Fibroblast of peridontal ligament (primary cell): ENCODE results near the gene CEACAM1.
"Not testable (repeated sequence)": the region's sequence is repeated elsewhere in the genome, so short reads cannot be mapped to it uniquely, and the experiment has no call there.

ENCODE experiments used
- DNase-seq: peaks from one replicate; pipeline ENCODE4 v3.0.0-alpha.2; 2010; ENCODE audit errors: extremely low read depth

CEACAM1 gene

DNA sequence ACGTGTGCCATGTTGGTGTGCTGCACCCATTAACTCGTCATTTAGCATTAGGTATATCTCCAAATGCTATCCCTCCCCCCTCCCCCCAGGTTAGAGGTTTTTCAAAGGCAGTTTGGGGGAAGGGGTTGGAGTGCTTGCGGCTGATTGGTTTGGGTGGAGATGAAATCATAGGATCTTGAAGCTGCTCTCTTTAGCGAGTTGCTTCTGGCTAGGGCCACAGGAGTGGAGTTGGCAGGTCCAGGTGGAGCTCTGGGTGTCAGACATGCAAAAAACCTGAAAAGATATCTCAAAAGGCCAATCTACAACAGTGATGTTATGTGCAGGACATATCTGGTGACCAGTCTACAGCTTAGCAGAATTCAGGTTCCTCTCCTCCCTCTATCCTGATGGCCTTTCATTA, 52.9 kb downstream of the CEACAM1 start:
- no peak for DNase-seq

DNA sequence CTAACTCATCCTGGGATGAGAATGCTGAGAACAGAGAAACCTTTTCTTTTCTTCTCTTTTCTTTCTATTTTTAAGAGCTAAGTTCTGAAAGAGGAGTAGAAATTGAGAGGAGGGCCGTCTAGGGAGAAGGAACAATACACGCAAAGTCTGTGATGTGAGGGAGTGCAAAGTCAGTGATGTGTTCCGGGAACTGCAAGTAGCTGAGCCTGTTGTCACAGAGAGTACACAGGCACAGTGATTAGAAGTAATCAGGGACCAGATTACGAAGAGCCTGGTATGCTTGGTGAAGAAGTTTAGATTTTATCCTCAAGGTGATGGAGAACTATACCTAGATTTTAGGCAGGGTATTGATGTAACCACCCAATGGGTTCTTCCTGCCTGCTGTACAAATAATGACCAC, 53.5 kb downstream of the CEACAM1 start:
- DNase-seq, result no peak

DNA sequence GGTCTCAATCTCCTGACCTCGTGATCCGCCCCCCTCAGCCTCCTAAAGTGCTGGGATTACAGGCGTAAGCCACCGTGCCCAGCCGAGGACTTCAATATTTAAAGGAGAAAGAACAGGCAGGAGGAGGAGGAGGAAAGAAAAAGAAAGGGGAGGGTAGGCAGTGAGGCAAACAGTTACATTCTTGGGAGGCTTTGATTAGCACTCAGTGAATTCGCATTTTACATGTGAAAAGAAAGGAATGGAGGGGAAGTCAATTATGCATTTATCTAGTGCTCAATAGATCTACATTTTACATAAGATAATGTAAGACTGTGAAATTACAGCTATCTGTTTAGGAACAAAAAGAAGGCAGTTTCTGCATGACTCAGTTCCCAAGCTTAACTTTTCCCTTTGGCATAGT, 54.6 kb downstream of the CEACAM1 start:
- DNase-seq, result no peak

DNA sequence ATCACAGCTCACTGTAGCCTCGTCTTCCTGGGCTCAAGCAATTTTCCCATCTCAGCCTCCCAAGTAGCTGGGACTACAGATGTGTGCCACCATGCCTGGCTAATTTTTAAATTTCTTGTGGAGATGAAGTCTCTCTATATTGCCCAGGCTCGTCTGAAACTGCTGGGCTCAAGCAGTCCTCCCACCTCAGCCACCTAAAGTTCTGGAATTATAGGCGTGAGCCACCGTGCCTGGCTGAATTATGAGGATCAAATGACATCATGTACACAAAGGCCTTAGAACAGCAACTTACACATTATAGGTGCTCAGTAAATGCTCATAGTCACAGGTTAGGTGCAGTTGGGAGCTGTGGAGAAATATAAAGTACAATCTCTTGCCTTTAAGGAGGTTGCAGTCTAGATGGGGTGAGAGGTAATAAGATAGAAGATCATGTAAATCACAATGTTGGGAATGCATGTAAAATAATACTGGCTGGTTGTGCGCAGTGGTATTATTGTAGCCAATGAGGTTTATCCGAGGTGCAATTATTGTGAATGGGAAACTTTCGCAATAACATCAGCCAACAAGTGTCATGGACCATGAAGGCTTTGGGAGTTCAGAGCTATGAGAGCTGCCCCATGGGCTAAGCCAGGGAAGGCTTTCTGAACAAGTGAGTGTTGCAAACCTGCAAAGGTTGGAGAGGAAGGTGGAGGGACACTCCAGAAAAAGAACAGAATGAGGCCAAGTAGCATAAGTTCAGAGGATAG, 55.7 kb downstream of the CEACAM1 start:
- DNase-seq, result no peak

DNA sequence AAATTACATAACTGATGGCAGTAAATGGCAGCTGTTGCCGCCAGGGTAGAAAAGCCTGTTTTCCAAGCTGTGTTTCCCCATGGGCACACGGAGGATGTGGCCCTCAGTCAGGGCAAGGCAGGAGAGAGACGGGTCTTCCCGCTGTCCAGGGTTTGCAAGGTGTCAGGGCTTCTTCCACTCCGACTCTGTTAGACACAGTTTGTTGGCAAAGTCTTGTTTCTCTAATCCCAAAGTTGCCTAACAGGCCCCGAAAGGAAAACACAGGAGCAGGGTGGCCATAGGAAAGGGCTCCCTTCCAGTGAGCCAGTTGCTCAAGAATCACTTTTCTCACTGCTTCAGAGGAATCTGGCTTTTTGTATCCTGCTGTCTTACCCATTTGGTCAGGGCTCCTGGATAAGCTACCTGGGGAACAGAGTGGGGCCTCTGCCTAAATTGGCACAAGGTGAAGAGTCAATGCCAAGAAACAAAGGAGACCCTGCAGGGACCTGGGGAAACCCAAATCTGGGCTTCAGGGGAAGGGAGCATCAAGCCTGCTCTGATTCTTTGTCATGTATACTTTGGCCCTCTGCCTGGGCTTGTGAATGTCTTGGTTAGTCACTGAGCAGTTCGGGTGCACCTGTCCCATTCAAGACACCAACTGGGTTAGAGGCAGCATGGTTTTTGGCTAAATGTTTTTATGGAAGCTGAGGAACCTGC, 56.6 kb downstream of the CEACAM1 start:
- DNase-seq, result no peak

DNA sequence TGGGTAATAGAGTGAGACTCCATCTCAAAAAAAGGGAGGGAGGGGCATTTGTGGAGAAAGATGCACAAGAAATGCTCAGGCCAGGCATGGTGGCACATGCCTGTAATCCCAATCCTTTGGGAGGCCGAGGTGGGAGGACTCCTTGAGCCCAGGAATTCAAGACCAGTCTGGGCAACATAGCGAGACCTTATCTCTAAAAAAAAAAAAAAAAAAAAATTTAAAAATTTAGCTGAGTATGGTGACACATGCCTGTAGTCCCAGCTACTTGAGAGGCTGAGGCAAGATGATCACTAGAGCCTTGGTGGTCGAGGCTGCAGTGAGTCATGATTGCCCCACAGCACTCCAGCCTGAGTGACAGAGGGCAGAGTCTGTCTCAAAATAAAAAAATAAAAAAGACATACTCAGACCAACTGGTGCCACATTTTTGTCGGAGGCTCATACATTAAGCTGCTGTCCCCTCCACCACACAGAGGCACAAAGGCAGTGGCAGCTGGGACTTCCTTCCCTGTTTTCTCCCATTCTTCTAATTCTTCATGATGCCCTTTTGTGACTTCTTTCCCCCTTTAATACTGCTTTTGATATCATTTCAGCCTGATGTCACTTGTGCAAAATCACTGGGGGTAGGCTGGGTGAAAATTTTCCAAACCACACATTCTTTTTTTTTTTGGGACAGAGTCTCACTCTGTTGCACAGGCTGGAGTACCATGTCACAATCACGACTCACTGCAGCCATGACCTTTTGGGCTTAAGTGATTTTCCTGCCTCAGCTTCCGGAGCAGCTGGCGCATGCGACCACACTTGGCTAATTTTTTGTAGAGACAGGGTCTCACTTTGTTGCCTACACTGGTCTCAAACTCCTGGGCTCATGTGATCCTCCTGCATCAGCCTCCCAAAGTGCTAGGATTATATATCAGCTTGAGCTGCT, 58.7 kb downstream of the CEACAM1 start:
- DNase-seq, result no peak

DNA sequence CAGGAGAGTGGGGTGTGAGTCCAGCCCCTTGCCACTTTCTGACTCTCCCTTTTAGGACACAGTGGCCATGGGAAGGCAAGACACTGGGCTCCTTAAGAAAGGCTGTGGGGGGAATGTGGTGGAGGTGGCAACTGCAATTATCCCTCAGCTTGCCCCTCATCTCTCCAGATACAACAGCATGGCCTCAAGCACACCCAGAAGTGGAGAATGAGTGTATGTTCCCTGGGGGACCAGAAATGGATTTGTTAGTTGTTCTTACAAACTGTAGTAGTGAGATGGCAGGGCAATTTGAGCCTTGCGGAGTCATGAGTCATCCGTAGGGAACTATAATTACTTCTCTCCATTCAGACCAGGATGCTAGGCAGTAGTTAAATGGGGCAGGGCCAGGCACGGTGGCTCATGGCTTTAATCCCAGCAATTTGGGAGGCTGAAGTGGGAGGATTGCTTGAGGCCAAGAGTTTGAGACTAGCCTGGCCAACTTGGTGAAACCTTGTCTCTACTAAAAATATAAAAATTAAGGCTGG, 59.9 kb downstream of the CEACAM1 start:
- DNase-seq, result peak; percentile 89

DNA sequence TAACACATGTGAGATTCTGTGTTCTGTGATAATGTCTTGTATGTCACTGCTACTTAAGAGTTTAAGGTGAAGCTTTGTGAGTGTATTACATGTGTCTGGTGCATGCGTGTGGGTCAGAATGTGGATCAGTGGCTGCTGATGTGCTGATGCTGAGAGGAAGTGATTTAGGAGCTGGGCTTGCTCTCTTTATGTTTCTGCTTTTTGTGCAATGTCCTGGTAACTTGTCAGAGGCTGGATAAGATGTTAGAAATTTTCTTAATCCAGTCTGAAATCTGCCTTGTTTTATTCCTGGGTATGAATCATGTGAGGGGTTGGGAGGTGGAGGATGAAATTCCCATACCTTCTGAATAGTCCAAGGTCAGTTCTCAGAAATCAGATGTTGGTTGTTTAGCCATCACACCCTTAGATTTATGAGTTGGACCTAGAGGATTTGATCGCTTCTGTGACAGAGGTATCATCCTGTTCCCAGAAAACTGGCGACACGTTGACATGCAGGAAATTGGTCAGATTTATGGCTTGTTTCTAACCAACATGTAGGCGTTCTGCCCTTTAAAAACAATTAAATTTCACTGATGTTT, 61.0 kb downstream of the CEACAM1 start:
- DNase-seq, result no peak

DNA sequence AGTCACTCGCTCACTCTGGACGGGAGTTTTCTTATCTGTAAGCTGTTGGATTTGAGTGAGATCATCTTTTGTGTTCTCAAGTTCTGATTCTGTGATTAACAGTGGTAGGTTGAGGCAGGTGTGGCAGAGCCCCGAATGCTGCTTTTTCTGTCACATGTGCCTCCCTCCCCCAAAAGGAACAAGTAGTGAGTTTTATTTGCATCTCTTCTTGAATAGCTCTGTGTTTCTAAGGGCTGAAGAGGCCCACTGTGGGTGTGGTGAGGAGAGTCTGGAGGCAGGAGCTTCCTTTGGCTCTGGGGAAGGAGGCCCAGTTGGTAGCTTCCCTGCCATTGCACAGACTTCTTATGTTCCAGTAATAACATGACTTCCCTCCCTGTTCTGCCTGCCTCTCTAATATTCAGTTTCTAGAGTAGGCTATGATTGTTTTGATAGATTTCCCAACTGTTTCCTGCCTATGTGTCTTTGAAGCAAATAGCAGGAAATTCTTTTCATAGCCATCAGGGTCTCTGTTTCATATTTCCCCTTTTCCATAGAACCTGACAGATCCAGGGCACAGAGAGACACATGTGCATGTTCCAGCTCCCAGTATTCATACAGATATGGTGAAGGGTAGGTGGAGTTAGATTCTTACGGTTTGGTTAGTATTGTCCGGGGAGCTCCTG, 61.6 kb downstream of the CEACAM1 start:
- DNase-seq, result no peak

DNA sequence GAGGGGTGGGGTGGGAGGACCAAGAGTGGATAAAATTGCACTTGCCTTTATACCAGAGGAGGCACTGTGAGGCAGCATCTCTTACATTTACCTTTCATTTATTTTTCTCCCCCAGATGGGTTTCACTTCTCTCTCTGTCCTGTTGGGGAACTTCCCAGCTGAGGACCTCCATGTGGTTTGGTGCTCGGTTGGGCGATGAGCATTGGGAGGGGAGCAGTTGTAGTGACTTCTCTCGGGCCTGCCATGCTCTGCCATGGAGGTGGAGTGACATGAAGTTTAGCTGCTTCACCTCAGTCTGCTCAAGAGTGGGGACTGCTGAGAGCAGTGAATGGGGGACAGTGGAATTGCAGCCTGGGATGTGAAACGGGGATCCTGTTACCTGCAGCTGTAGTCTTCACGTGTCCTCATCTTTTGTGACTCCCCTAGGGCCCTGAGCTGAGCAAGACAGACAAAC, 62.4 kb downstream of the CEACAM1 start:
- DNase-seq, result no peak

DNA sequence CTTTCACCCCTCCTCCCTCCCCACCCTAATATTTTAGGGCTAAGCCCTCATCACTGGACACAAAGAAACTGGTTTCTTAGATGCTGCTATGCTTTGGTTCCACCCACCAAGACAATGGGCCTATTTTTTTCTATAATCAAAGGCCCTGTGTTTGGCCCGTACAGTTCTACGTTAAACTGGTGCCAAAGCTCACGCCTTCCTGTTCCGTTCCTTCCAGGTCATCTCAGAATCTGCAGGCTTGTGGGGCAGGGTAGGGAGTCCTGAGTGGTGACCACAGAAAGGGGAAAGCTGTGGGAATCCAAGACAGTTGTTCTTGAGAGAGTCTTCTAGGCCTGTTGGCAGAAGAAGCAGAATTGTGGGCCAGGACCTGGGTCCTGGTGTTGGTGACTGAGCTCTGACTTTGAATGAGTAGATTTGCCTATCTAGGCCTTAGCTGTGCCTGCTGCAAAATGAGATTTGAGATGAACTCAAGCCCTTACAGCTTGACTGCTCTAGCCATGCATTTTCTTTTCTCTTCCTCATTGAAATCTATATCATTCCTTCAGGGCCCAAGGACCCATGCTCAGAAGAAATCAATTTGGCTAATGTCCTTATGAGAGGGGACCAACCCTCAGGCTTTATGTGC, 66.5 kb downstream of the CEACAM1 start:
- DNase-seq, result no peak

DNA sequence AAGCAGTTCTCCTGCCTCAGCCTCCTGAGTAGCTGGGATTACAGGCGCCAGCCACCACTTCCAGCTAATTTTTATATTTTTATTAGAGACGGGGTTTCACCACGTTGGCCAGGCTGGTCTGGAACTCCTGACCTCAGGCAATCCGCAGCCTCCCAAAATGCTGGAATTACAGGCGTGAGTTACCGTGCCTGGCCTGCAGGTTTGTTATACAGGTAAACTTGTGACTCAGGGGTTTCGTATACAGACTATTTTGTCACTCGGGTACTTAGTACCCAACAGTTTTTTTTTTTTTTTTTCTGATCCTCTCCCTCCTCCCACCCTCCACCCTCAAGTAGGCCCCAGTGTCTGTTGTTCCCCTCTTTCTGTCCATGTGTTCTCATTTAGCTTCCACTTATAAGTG, 67.0 kb downstream of the CEACAM1 start:
- not testable (repeated sequence) for DNase-seq

DNA sequence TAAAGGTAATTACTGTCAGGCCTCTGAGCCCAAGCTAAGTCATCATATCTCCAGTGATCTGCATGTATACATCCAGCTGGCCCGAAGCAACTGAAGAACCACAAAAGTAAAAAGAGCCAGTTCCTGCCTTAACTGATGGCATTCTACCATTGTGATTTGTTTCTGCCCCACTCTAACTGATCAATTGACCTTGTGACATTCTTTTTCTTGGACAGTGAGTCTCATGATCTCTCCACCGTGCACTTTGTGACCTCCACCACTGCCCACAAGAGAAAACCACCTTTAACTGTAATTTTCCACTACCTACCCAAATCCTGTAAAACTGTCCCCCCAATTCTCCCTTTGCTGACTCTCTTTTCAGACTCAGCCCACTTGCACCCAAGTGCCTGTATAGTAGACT, 68.4 kb downstream of the CEACAM1 start:
- no peak for DNase-seq
